Stimulated activated CD4-positive, alpha-beta T cell treated with anti-CD3 and anti-CD28 coated beads, Interleukin-2, amount 100 ng/mL, for 4 hours (primary cell): Measurements from ENCODE around the gene TINAG.

Experiments used
- DNase-seq: peaks from one replicate; pipeline ENCODE4 v3.0.0-alpha.2; 2020; ENCODE audit warnings: low read depth

The TINAG gene

DNA sequence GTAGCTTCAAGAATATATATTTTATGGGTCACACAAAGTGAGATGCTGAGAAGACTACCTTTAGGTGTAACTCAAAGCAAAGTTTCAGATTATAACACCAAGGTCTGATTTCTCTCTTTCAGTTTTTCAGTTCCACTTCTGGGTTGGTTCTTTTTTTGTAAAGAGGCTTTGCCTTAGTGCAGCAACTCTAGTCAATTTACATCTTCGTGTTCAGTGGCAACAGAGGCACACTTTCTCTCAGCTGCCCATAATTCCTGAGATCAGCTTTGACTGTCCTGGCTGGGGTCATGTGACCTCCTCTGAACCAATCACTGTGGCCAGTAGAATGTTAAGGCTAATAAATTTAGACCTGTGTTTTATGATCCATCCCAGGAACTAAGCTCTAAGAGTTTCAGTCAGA lies 120.2 kb downstream of the TINAG start:
- DNase-seq = no peak

DNA sequence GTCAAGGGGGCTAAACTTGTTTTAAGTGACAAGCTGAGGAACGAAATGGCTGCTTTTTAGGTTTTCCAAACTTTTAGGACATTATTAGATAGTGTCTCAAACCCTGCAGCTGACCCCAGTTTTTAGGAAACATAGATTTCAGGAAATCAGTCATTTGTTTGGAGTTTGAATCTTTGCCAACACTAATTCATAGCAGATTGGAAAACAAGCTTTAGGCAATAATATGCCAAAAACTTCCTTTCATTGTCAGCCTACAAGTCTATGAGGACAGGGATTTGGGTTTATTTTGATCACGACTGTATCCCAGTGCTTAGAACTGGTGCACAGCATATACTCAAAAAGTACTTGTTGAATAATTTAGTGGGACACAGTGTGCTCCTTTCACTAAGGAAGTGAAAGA lies 123.2 kb downstream of the TINAG start:
- DNase-seq = no peak
